OCI-LY1 (cell line): Measurements from ENCODE around the gene USH2A.

Experiments
- CTCF ChIP-seq: fragments of 200-600 bp; sonication (generic), shearing (Covaris generic); IDR thresholded peaks from 2 replicates; pipeline ENCODE4 v1.5.1; 2017; ENCODE audit warnings: mild to moderate bottlenecking, antibody characterized with exemption, low read length, moderate library complexity, mixed read lengths
- EZH2 ChIP-seq: fragments of 200-600 bp; sonication (generic), shearing (Covaris generic); IDR thresholded peaks from 2 replicates; pipeline ENCODE4 v1.8.0; 2017; ENCODE audit warnings: borderline replicate concordance, mixed run types, mild to moderate bottlenecking, antibody characterized with exemption, low read length, moderate library complexity, mixed read lengths

GRCh38 chr1:215786997-215787396 lies 636.3 kb downstream of the USH2A start:
- no peak for TF ChIP-seq CTCF
- no peak for TF ChIP-seq EZH2
